ENCODE measurements around the gene PITPNC1.

Gene PITPNC1

DNA sequence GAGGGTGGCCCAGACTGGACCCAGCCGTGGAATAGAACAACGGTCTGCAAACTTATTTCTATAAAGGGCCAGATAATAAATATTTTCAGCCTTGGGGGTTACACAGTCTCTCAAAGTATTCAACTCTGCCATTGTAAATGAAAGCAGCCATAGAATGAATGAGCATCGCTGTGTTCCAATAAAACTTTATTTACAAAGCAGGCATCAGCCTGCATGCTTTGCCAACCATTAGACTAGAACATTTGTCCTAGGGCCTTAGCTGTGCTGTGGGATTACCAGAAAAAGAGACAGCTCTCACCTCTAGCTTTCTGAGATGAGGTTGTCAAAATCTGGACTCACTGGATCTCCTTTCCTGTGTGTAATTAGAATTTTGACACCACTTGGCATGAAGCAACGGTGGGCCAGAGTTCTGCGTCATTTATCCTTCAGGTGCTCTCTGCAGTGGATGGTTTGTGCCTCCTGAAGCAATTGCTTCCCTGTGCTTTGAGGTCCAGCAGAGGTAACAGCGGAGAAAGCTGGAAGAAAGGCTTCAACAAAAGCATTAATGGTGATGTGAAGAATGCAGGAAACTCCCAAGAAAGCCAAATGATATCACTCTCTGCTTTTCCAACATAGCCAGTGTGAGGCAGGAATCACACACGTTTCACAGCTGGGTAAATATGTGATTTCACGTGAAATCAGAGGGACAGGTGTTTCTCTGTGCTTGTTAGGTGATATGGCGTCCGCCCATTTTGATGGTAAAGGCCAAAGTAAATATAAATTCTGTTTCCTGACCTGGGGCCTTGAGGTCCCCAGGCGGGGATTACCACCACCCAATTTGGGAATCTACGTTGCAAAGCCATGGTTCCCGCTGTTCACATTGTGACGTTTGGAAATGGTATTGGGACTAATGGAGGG, 148.4 kb downstream of the PITPNC1 start:
- Mint-ChIP-seq H3K4me3 (no peak overlapping the region), H3K36me3 (no peaks in the 10 kb centered on the region), H3K27ac (no peak overlapping the region), H3K4me1 (peaks cover 7% of the 10 kb centered on the region), H3K27me3 (no peaks in the 10 kb centered on the region), H3K9me3 (no peaks in the 10 kb centered on the region)
- ATAC-seq, result no peak

DNA sequence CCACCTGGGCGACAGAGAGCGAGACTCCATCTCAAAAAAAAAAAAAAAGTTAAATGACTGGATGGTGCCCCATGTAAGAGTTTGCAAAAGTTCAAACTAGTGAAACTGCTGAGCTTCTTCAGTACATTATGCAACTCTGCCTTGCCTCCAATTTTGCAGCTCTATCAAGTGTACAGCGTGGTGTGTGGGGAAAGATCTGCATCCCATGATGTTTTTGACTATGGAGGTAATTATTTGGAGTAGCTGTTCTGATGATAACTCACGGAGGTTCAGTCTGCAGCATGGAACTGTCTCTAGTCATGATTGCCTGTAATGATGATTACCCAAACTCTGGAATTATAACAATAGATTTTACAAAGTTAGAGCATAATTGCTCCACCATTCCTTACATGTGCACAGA, 149.6 kb downstream of the PITPNC1 start:
- Mint-ChIP-seq H3K27ac (no peak overlapping the region), H3K27me3 (no peaks in the 10 kb centered on the region), H3K4me3 (no peak overlapping the region), H3K4me1 (no peaks in the 10 kb centered on the region), H3K36me3 (no peaks in the 10 kb centered on the region), H3K9me3 (no peaks in the 10 kb centered on the region)
- ATAC-seq, result no peak

DNA sequence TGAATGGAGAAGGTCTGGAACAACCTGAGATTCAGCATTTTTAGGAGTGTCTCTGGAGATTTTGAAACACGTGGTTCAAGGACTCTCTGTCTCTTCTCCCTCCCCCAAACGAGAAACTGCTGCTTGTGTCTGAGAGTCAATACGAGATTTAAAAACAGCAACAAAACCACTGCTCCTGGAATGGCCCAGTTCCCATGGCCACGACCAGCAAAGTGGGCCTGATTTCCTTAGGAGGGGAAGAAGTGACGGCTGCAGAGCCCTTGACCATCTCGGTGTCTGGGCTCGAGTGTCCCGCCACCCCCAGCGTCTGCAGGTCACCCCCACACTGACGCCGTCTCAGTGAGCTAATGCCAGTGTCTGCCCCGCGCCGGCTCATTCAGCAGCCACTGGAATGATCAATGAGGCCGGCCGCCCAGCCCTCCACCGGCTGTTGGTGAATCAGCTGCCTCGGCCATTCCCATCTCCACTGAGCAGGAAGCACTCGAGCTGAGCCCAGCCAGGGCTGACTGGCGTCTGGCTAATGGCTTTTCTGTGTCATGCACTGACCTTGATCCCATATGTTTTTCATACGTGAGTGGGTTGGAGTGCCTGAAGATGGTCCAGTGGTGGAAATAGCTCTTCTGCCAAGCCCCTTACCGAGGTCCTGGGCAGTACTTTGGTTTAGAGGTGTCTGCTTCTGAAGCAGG, 151.8 kb downstream of the PITPNC1 start:
- no peaks in the 10 kb centered on the region for H3K4me1 Mint-ChIP-seq
- H3K36me3 Mint-ChIP-seq, result peaks cover 6% of the 10 kb centered on the region
- no peak for ATAC-seq
- H3K9me3 Mint-ChIP-seq, result no peaks in the 10 kb centered on the region
- no peaks in the 10 kb centered on the region for H3K27me3 Mint-ChIP-seq
- H3K4me3 Mint-ChIP-seq, result no peak overlapping the region
- no peak overlapping the region for H3K27ac Mint-ChIP-seq

GRCh38 chr17:67531291-67531690, 154.2 kb downstream of the PITPNC1 start:
- Mint-ChIP-seq H3K4me3 (peak overlapping the region; percentile 37), H3K27ac (no peak overlapping the region), H3K4me1 (peaks cover 8% of the 10 kb centered on the region), H3K36me3 (peaks cover 26% of the 10 kb centered on the region), H3K27me3 (no peaks in the 10 kb centered on the region), H3K9me3 (peaks cover 6% of the 10 kb centered on the region)
- ATAC-seq, result peak; percentile 67

DNA sequence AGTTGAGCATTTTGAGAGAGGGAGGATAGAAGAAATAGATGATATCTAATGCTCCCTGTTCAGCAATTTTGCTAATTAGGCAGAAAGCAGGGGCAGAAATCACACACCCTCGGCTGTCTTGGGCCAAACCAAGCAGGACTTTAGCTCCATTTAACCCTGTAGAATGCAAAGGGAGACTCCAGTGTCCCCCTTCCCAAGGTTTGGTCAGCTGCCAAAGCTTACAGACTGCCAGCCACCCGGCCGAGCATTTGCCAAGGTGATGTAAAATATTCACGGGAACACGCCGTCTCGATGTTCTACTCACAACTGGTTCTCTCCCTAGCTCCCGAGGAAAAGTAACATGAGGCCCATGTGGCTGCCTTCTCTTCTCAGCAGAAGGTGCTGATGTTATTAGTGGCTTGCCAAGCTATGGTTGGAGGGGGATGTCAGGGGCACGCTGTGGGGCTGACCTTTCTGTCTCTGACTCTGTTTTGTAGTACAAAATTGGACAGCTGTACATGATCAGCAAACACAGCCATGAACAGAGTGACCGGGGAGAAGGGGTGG, 155.3 kb downstream of the PITPNC1 start:
- Mint-ChIP-seq H3K4me3 (no peak overlapping the region), H3K4me1 (peaks cover 8% of the 10 kb centered on the region), H3K27ac (no peak overlapping the region), H3K9me3 (peaks cover 6% of the 10 kb centered on the region), H3K27me3 (no peaks in the 10 kb centered on the region), H3K36me3 (peaks cover 35% of the 10 kb centered on the region)
- no peak for ATAC-seq

DNA sequence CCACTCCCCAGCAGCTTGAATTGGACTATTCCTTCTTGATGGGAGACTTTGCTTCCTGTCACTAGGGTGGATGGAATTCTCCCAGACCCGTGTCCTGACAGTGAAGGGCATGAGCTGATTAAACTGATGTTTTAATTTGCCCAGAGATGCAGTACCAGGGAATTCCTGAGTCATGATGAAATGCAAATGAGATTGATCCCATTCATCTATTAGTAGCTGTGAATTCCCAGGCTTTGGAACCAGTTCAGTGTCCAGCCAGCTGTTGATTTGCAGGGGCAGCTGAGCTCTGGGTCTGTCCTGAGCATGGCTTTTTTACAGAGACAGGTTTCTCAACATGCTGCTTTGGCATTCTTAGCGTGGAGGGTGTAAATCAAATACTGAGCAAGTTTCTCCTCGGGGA, 157.9 kb downstream of the PITPNC1 start:
- Mint-ChIP-seq H3K27ac (no peak overlapping the region), H3K27me3 (no peaks in the 10 kb centered on the region), H3K4me1 (peaks cover 8% of the 10 kb centered on the region), H3K36me3 (peaks cover 41% of the 10 kb centered on the region), H3K9me3 (peaks cover 6% of the 10 kb centered on the region), H3K4me3 (no peak overlapping the region)
- ATAC-seq, result no peak

- Mint-ChIP-seq H3K9me3 (no peaks in the 10 kb centered on the region), H3K36me3 (peaks cover 6% of the 10 kb centered on the region), H3K4me1 (peaks cover 11% of the 10 kb centered on the region), H3K27ac (no peak overlapping the region), H3K27me3 (no peaks in the 10 kb centered on the region), H3K4me3 (no peak overlapping the region)
- ATAC-seq, result no peak
Observed at GRCh38 chr17:67542219-67543114, 165.4 kb downstream of the PITPNC1 start.

DNA sequence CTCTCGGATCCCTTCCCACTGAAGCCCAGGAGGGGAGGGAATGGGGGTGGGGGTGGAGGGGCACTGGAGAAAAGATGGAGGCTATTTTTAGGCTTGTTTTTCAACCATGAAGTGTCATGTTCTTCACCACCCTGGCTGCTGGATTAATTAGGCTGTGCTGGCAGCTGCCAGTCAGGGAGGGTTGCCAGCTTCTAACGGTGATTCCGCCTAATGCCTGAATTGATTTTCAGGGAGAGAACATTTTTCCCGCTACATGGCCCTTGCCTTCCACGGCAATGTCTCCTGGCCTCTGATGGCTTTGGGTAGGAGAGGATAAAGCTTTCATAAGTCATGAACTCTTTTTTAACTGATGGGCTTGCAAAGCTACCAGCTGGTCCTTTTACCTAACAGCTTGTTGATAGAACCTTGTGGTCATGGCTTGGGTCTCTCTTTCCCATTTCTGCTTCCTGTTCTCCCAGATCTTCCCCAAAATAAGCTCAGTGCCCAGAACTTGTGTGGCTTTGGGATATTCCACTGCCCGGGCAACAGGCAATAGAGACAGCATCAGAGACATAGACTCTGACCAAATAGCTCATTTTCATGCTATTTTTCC, 167.4 kb downstream of the PITPNC1 start:
- Mint-ChIP-seq H3K27me3 (no peaks in the 10 kb centered on the region), H3K4me3 (no peak overlapping the region), H3K27ac (no peak overlapping the region), H3K36me3 (peaks cover 6% of the 10 kb centered on the region), H3K9me3 (no peaks in the 10 kb centered on the region), H3K4me1 (peaks cover 11% of the 10 kb centered on the region)
- no peak for ATAC-seq

DNA sequence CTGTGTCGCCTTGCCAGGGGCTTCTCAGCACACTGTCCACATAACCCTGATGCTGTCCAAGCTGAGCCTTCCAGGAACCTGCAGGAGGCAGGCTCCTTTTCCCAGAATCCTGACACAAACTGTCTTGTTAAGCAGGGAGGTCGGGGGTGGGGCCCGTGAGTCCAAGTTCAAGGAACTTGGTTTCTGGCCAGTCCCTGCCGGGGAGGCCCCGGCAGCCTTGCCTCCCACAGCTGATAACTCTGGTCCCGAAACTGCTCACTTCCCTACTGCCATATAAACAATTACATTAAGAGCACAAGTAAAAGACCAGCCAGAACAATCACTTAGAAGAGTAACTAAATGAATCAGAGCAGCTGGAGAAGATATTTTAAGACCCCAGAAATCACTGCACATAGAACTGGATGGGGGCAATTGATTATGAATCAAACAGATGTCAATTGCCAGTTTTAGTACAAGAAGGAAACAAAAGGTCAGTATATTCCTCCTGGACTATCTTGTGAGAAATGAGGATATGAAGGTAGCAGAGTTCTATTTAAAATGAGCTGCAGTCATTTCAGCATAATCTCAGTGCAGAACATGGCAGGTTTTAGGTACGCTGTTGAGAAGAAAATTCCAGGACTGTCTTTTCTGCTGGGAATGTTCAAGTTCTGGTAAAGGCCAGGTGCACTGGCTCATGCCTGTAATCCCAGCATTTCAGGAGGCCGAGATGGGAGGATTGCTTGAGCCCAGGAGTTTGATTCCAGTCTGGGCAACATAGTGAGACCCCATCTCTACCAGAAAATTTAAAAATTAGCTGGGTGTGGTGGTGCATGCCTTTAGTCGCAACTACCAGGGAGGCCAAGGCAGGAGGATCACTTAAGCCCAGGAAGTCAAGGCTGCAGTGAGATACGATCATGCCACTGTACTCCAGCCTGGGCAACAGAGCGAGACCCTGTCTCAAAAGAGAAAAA, 169.8 kb downstream of the PITPNC1 start:
- peaks cover 11% of the 10 kb centered on the region for H3K4me1 Mint-ChIP-seq
- H3K27me3 Mint-ChIP-seq, result no peaks in the 10 kb centered on the region
- peak; percentile 95 for ATAC-seq
- peaks cover 10% of the 10 kb centered on the region for H3K36me3 Mint-ChIP-seq
- no peak overlapping the region for H3K4me3 Mint-ChIP-seq
- H3K27ac Mint-ChIP-seq, result peak overlapping the region; percentile 62
- H3K9me3 Mint-ChIP-seq, result no peaks in the 10 kb centered on the region

GRCh38 chr17:67548693-67549092, 171.6 kb downstream of the PITPNC1 start:
- no peak for ATAC-seq
- peaks cover 16% of the 10 kb centered on the region for H3K36me3 Mint-ChIP-seq
- H3K9me3 Mint-ChIP-seq, result no peaks in the 10 kb centered on the region
- H3K27ac Mint-ChIP-seq, result no peak overlapping the region
- H3K4me3 Mint-ChIP-seq, result no peak overlapping the region
- H3K27me3 Mint-ChIP-seq, result no peaks in the 10 kb centered on the region
- H3K4me1 Mint-ChIP-seq, result peaks cover 11% of the 10 kb centered on the region

DNA sequence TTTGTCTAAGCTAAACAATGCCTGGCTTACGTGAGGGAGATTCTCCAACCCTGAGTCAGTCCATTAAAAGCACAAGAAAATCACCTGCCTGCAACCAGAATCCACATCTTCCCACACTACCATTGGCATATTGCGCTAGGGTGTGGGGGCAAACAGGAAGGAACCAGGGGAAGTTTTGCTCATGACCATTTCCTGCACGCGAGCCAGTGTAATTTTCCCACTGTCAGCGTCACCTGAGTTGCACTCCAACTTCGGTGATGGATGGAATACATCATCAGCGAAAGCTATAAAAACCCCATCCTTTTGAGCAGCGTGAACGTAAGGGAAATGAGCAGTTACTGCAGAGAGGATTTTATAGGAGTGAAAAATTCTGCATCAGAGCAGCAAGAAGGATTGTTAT, 172.7 kb downstream of the PITPNC1 start:
- no peaks in the 10 kb centered on the region for H3K9me3 Mint-ChIP-seq
- ATAC-seq, result no peak
- peaks cover 21% of the 10 kb centered on the region for H3K36me3 Mint-ChIP-seq
- no peak overlapping the region for H3K27ac Mint-ChIP-seq
- H3K4me1 Mint-ChIP-seq, result peaks cover 11% of the 10 kb centered on the region
- H3K4me3 Mint-ChIP-seq, result no peak overlapping the region
- no peaks in the 10 kb centered on the region for H3K27me3 Mint-ChIP-seq

- Mint-ChIP-seq H3K4me3 (no peak overlapping the region), H3K27me3 (no peaks in the 10 kb centered on the region), H3K27ac (no peak overlapping the region), H3K36me3 (peaks cover 36% of the 10 kb centered on the region), H3K9me3 (peaks cover 6% of the 10 kb centered on the region), H3K4me1 (no peaks in the 10 kb centered on the region)
- ATAC-seq, result no peak
Observed at GRCh38 chr17:67554634-67555033, 177.6 kb downstream of the PITPNC1 start.

- Mint-ChIP-seq H3K36me3 (peaks cover 34% of the 10 kb centered on the region), H3K27ac (no peak overlapping the region), H3K4me3 (no peak overlapping the region), H3K27me3 (no peaks in the 10 kb centered on the region), H3K4me1 (no peaks in the 10 kb centered on the region), H3K9me3 (peaks cover 6% of the 10 kb centered on the region)
- no peak for ATAC-seq
Observed at GRCh38 chr17:67555855-67556254, 178.8 kb downstream of the PITPNC1 start.

Measured in stimulated activated memory B cell treated with anti-CD40 and anti-IgM and Interleukin-4, amounts not matched to agents 10 μg/mL and 1 μg/mL and 100 μg/mL, for 72 hours (primary cell).